IMR-90 (cell line): ENCODE data around the gene MROH8. TPM values are rescaled to one million over a fixed set of nuclear protein-coding genes. Genes with fewer than 3 reads are reported as not detected.
A peak's percentile ranks its signal among the peaks of the same experiment; 100 is the strongest.

Source experiments
- ATAC-seq: fragments of 200-7000 bp; cut with Tn5 transposase; 2 replicates; pipeline ENCODE4 v1.9.1; 2020; ENCODE audit warnings: low read depth, mild to moderate bottlenecking, moderate library complexity
- BruUV-seq: library from RNA; stranded (reverse); fragments of 400-500 nt; replicated peaks from 2 replicates; lab custom pipeline; 2021; lab: Mats Ljungman, UMichigan
- CTCF ChIA-PET: fragments of 300-600 bp; formaldehyde crosslinking; extraction: SDS; loops from one replicate; lab custom pipeline; 2021; ENCODE audit warnings: antibody characterized with exemption; lab: Yijun Ruan, JAX
- POLR2A ChIA-PET: fragments of 300-600 bp; sonication (Branson Sonifier 250); formaldehyde crosslinking; loops from one replicate; lab custom pipeline; 2022; ENCODE audit warnings: antibody characterized with exemption; ENCODE audit not compliant: unreplicated experiment; lab: Charles Lee
- DNase-seq: peaks from one replicate; pipeline ENCODE4 v3.0.0; 2013
- H2AFZ ChIP-seq: replicated peaks from 2 replicates; pipeline ENCODE3; 2013; ENCODE audit warnings: low read length, mild to moderate bottlenecking; ENCODE audit not compliant: poor library complexity
- H2AK5ac ChIP-seq: 2 replicates; pipeline ENCODE4 v1.6.1; 2013; ENCODE audit warnings: low read depth, low read length, inconsistent platforms
- H2AK9ac ChIP-seq: replicated peaks from 2 replicates; pipeline ENCODE3; 2013; ENCODE audit warnings: mild to moderate bottlenecking, low read depth, low read length, moderate library complexity; ENCODE audit not compliant: poor library complexity
- H2BK120ac ChIP-seq: 2 replicates; pipeline ENCODE4 v1.6.1; 2013; ENCODE audit warnings: low read depth, low read length, inconsistent platforms
- H2BK15ac ChIP-seq: 3 replicates; pipeline ENCODE4 v1.6.1; 2013; ENCODE audit warnings: low read depth, low read length, inconsistent platforms
- H2BK20ac ChIP-seq: 2 replicates; pipeline ENCODE4 v1.6.1; 2013; ENCODE audit warnings: low read depth, mild to moderate bottlenecking, inconsistent platforms, low read length, moderate library complexity
- H2BK5ac ChIP-seq: 2 replicates; pipeline ENCODE4 v1.6.1; 2013; ENCODE audit warnings: mild to moderate bottlenecking, low read depth, low read length, inconsistent platforms; ENCODE audit not compliant: poor library complexity, severe bottlenecking
- H3K14ac ChIP-seq: replicated peaks from 2 replicates; pipeline ENCODE4 v1.6.1; 2013; ENCODE audit warnings: low read depth, low read length, inconsistent platforms
- H3K18ac ChIP-seq: 2 replicates; pipeline ENCODE4 v1.6.1; 2013; ENCODE audit warnings: low read depth, low read length, control low read depth
- H3K23ac ChIP-seq: 2 replicates; pipeline ENCODE4 v1.6.1; 2013; ENCODE audit warnings: low read depth, low read length, inconsistent platforms
- H3K27ac ChIP-seq: 2 replicates; pipeline ENCODE4 v1.5.1; 2013; ENCODE audit warnings: mild to moderate bottlenecking, control low read depth, low read length; ENCODE audit not compliant: insufficient read depth
- H3K27me3 ChIP-seq: 2 replicates; pipeline ENCODE4 v1.6.1; 2013; ENCODE audit warnings: low read length; ENCODE audit not compliant: control insufficient read depth, insufficient read depth
- H3K36me3 ChIP-seq: 2 replicates; pipeline ENCODE4 v1.6.1; 2013; ENCODE audit warnings: low read length, mixed read lengths; ENCODE audit not compliant: control insufficient read depth, insufficient read depth
- H3K4ac ChIP-seq: 2 replicates; pipeline ENCODE4 v1.6.1; 2013; ENCODE audit warnings: low read depth, low read length, inconsistent platforms
- H3K4me1 ChIP-seq: 2 replicates; pipeline ENCODE4 v1.6.1; 2013; ENCODE audit warnings: low read length, mixed read lengths; ENCODE audit not compliant: control insufficient read depth, insufficient read depth
- H3K4me2 ChIP-seq: 2 replicates; pipeline ENCODE4 v1.6.1; 2013; ENCODE audit warnings: low read depth, mild to moderate bottlenecking, control low read depth, low read length, moderate library complexity
- H3K4me3 ChIP-seq: 2 replicates; pipeline ENCODE4 v1.5.1; 2013; ENCODE audit warnings: low read depth, mild to moderate bottlenecking, control low read depth, low read length, moderate library complexity; ENCODE audit not compliant: insufficient read depth
- H3K56ac ChIP-seq: 2 replicates; pipeline ENCODE4 v1.6.1; 2013; ENCODE audit warnings: low read length, inconsistent platforms; ENCODE audit not compliant: insufficient read depth; ENCODE audit errors: extremely low read depth
- H3K79me1 ChIP-seq, 2 experiments: 2 replicates each; pipeline ENCODE4 v1.6.1; 2013; ENCODE audit warnings: low read length in 2 of 2, inconsistent platforms in 1 of 2, low read depth in 1 of 2
- H3K9ac ChIP-seq: 2 replicates; pipeline ENCODE4 v1.6.1; 2013; ENCODE audit warnings: low read depth, low read length, control low read depth
- H3K9me1 ChIP-seq: 2 replicates; pipeline ENCODE4 v1.6.1; 2013; ENCODE audit warnings: low read length, inconsistent platforms; ENCODE audit not compliant: insufficient read depth
- H3K9me3 ChIP-seq: 2 replicates; pipeline ENCODE4 v1.6.1; 2013; ENCODE audit warnings: low read length; ENCODE audit not compliant: control insufficient read depth, insufficient read depth
- H4K20me1 ChIP-seq: 2 replicates; pipeline ENCODE4 v1.6.1; 2013; ENCODE audit warnings: low read length, inconsistent platforms; ENCODE audit not compliant: insufficient read depth
- H4K5ac ChIP-seq: 2 replicates; pipeline ENCODE4 v1.6.1; 2013; ENCODE audit warnings: mild to moderate bottlenecking, low read depth, low read length, control low read depth
- H4K8ac ChIP-seq, 2 experiments: 2 replicates each; pipeline ENCODE4 v1.6.1; 2013; ENCODE audit warnings: low read depth in 2 of 2, low read length in 2 of 2, control low read depth in 1 of 2, inconsistent platforms in 1 of 2
- H4K91ac ChIP-seq: 2 replicates; pipeline ENCODE4 v1.6.1; 2013; ENCODE audit warnings: low read depth, low read length, inconsistent platforms; ENCODE audit not compliant: insufficient read depth
- CEBPB ChIP-seq: IDR thresholded peaks from 2 replicates; pipeline ENCODE4 v1.6.1; 2012; ENCODE audit warnings: low read depth, low read length, improper control_type of control experiment
- MAFK ChIP-seq: IDR thresholded peaks from 2 replicates; pipeline ENCODE4 v1.6.1; 2012; ENCODE audit warnings: low read depth, low read length, improper control_type of control experiment
- NFE2L2 ChIP-seq: fragments of 150-350 bp; IDR thresholded peaks from 2 replicates; pipeline ENCODE4 v1.6.1; 2016; ENCODE audit warnings: low read depth, mild to moderate bottlenecking, low read length
- RAD21 ChIP-seq: IDR thresholded peaks from 2 replicates; pipeline ENCODE4 v1.6.1; 2012; ENCODE audit warnings: low read length, improper control_type of control experiment
- RCOR1 ChIP-seq: IDR thresholded peaks from 2 replicates; pipeline ENCODE4 v1.6.1; 2012; ENCODE audit warnings: mild to moderate bottlenecking, low read length, improper control_type of control experiment; ENCODE audit not compliant: insufficient replicate concordance
- WGBS, 2 experiments: methylation state at CpG; one replicate each; pipeline versions ENCODE4 v1.1.5 to v1.1.7; 2013; ENCODE audit warnings: missing lambda C conversion rate in 2 of 2; ENCODE audit not compliant: insufficient read length in 1 of 2; ENCODE audit errors: extremely low coverage in 2 of 2; 5-methylcytosine and 5-hydroxymethylcytosine counted together
- dilution Hi-C: fragments of 300-500 bp; cut with HindIII; formaldehyde crosslinking; loops from one replicate; pipeline ENCODE4 v1.14.3; 2018; ENCODE audit warnings: low sequenced_read_pairs; ENCODE audit not compliant: unreplicated experiment
- in situ Hi-C: fragments of 300-500 bp; cut with MboI; formaldehyde crosslinking; loops from 3 replicates; pipeline ENCODE4 v1.14.3; 2019; ENCODE audit warnings: low sequenced_read_pairs, inconsistent platforms, mixed read lengths
- intact Hi-C: fragments of 100-400 bp; cut with micrococcal nuclease; formaldehyde crosslinking; loops from 2 replicates; pipeline ENCODE4 v1.10.0; 2022
- polyA plus RNA-seq, 3 experiments: library from polyadenylated mRNA; depleted of rRNA; stranded (reverse); fragments of >200 nt; gene quantifications; 2 replicates each; pipeline ENCODE4 v1.2.3, GENCODE V29; 2012; ENCODE audit warnings: low replicate concordance in 1 of 3
- total RNA-seq: library from RNA; depleted of rRNA; stranded (reverse); fragments of >200 nt; gene quantifications from 2 replicates; pipeline ENCODE4 v1.2.3, GENCODE V29; 2012

Gene MROH8
- total and polyA plus RNA-seq, 2 of the 4 experiments (the other 2 are of a cell fraction), result 1.3 to 1.8 TPM

DNA sequence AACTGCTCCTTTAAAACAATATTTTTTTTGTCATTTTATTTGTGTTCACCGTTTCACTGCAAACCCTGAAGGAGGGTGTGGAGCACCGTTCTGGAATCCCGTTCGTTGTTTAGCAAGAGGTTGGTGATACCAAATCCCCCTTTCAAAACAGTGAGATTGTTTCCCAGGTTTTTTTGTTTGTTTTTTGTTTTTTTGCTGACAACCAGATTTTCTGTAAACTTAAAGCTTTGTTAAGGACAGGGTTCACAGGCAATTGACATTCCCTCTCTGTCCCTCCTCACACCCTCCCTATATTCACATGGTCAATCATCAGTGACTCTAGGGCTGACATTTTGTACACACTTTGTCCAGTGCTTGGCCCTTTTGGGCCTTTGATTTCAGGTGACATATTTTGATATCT lies 21.0 kb upstream of the MROH8 start:
- Histone ChIP-seq H3K4me3 (no peak overlapping the region), H3K4ac (no peak overlapping the region), H3K4me2 (no peak overlapping the region), H2BK5ac (no peak overlapping the region), H3K18ac (no peak overlapping the region), H3K9ac (no peak overlapping the region), H2BK120ac (no peak overlapping the region; the same call in 1 of the 2 replicates), H3K56ac (no peak overlapping the region), H3K36me3 (peaks cover 40% of the 10 kb centered on the region), H4K5ac (no peak overlapping the region), H3K9me1 (peaks cover 30% of the 10 kb centered on the region), H3K23ac (peak overlapping the region; percentile 55; the same call in 1 of the 2 replicates), H4K20me1 (peaks cover 57% of the 10 kb centered on the region), H3K9me3 (no peaks in the 10 kb centered on the region), H2AFZ (no peak overlapping the region), H3K27me3 (no peaks in the 10 kb centered on the region), H2BK20ac (no peak overlapping the region; the same call in 1 of the 2 replicates), H2AK9ac (no peak overlapping the region), H3K27ac (no peak overlapping the region), H4K91ac (peak overlapping the region; percentile 34; the same call in 1 of the 2 replicates), H3K79me1 (peaks cover 58 to 77% of the 10 kb centered on the region in 2 experiments), H3K14ac (peak overlapping the region; percentile 34; the same call in 1 of the 2 replicates), H4K8ac (0 out of 4 replicates have a peak overlapping the region, but pooled peaks of 1 of the 2 experiments have one; percentile 7), H3K4me1 (peaks cover 3% of the 10 kb centered on the region), H2BK15ac (peak overlapping the region; percentile 45; the same call in 1 of the 3 replicates), H2AK5ac (no peak overlapping the region)
- no peak for ATAC-seq
- in situ Hi-C loops, result loop anchor here (10.0 kb wide), 1 partner anchor 184 kb away; no protein-coding TSS in a partner anchor
- no CpG with 5 or more reads among the region's 4 CpGs for WGBS, 2 experiments
- intact Hi-C loops, result no loop called here
- ChIA-PET CTCF (no interaction called here), POLR2A (no interaction called here)
- no TSS peak for BruUV-seq
- no peak for DNase-seq
- no peak for TF ChIP-seq CEBPB
- TF ChIP-seq NFE2L2, result no peak
- TF ChIP-seq RCOR1, result no peak
- TF ChIP-seq RAD21, result no peak
- peak; percentile 62 for TF ChIP-seq MAFK
- dilution Hi-C loops, result no loop called here
